ENCODE data around the gene APOL1.

Gene APOL1

DNA sequence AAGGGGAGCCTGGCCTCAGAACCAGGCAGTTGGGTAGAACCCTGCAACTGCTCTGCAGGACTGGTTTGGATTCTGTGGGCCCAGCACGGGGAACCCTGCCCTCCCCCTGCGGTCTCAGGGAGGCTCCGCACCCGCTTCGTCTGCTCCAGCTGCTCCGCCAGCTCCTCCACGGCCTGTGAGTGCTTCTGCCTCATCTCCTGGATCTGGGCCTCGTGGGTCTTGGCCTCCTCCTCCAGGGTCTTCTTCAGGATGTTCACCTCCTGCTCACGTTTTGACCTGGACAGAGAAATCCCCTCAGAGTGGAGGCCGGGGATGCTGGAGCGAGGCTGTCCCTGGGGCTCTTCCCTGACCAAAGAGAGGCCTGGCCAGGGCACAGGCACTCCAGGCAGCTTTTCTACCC, 41.9 kb downstream of the APOL1 start:
- DNase-seq = no peak

DNA sequence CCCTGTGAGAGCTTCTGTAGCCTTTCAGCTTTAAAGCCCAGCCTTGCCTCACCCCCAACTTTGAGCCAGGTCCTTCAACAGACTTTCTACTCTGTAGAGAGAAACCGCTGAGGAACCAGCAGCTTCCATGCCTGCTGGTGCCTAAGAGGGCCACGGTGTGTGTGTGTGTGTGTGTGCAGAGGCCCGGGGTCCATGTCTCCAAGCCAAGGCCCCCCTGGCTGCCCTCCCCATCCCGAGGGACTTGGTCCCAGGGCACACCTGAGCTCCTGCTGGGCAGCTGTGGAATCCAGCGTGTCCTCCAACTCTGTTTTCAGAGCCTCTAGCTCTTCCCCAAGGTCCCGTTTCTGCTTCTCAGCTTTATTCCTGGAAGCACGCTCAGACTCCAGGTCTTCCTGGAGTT, 42.3 kb downstream of the APOL1 start:
- no peak for DNase-seq

DNA sequence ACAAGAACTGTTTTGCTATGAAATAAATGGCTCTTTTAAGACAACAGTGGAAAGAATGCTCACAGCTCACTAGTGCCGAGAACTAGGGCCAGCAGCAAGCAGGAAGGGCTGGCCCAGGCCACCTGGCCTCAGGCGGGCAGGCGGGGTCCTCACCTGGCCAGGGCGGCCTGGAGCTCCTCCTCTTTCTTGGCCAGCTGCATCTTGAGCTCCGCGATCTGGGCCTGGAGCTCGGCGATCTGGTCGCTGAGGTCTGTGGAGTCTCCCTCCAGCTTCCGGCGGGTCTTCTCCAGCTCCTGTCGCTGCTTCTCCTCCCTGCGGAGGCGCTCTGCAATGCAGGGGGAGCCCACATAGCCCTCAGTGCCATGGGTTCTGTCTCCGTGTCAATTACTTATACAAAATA, 43.8 kb downstream of the APOL1 start:
- no peak for DNase-seq

DNA sequence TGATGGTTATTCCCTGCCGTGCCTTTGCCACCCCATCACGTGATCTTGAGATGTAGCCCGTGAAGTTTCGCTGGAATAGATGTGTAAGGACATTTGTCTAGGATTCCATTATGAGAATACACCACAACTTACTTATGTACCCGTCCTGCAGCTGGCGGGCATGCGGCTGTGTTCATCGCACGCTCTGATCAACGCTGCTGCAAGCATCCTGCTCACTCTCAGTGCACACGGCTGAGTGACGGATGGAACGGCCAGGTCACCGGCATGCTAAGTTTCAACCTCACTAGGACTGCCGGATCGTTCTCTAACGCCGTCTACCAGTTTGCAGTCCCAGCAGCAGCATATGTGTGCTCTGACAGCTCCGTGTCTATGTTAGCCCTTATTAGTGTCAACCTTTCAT, 44.6 kb downstream of the APOL1 start:
- DNase-seq = no peak

DNA sequence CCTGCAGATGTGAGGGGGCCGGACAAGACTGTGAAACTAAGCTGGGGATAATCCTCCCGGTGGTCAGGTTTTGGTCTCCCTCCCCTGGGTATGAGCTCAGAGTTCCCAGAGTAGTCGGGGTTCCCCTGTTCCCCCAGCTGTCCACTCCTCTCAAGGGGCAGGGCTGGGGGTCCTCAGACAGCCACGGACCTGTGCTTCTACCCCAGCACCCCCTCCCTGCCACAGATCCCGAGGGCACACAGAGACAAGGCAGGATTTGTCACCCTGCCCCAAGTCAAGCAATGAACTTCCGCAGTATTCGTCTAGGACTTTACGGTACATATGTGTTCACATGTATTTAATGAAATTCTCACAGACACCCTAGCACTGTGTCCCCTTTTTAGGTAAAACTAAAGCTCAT, 45.2 kb downstream of the APOL1 start:
- DNase-seq = no peak

DNA sequence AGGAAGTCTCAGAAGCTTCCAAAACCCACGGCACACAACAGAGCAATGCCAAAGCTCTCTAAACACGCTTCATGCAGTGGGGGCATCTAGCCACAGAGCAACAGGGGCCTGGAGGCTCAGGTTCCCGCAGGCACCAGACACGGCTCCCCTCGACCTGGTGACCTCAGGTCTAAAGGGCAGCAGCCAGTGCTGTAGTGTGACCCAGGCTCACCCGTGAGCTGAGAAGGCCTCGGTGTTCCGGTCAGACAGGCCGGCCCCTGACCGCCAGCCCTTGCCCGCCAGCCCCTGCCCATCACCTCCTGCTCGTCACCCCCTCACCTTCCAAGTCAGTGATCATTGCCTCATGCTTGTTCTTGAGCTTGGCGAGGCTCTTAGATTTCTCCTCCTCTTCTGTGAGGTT, 45.7 kb downstream of the APOL1 start:
- DNase-seq = no peak

DNA sequence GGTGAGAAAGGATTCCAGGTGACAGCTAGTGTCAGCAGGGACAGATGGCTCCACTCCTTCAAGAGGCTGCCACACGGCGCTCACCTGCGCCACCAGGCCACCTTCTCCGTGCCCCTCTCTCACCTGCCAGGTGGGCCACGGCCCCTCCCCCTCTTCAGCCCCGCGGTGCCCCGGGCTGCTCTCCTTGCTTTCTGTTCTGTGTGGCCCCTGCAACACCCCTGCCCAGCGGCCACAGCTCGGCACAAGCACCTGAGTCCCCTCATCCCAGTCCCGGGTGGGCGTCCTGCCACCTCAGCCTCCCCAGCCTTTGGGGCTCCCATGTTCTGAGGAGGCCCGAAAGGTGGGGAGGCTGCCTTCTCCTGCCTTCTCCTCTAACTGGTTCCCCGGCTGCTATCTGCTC, 46.4 kb downstream of the APOL1 start:
- DNase-seq = no peak

DNA sequence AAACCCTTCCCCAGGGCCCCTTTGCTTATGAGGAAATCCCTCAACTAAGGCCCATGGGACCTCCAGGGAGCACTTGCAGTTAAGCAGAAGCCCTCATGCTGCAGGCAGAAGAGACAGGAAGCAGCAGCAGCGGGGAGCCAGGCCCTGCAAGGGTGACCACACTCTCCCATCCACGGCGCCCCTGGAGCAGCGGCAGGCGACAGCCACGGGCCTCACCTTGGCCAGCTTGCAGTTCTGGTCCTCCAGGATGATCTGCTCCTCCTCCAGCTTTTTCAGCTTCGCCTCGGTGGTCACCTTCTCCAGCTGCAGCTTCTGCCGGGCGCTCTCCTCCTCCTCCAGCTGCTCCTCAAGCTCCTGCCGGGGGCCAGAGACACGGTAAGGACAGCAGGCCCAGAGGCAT, 47.0 kb downstream of the APOL1 start:
- no peak for DNase-seq

DNA sequence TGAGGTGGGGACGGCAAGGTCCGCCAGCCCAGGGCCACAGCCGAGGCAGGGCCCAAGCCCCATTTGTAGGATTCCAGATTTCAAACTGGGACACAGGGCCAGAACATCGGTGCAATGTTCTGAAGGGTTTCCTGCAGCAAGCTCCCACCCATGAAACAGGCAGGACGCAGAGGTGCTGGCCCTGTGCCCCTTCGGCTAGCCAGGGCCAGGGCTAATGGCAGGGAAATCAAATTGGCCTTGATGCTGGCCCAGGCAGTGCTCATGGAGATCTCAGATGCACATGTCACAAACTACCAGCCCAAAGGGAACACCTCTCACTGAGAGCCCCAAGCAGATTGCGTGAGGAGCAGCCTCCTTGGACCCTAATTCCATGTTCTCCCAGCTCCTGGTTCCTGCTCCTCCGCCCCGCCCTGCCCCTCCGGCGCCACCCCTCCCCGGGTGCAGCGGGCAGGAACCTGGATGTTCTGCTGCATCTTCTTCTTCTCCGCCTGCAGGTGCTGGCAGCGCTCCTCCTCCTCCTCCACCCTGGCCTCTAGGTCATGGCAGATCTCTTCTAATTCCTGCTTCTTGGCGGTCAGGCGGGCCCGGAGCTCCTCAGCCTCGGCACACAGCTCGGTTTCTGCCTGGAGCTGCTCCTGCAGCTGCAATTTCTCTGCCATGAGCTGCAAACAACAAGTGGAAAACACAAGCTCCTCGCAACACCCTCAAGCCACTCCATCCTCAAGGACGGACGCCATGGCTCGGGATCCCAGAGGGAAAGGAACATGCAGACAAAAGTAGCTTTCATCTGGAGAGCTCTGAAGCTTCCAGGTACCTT, 47.7 kb downstream of the APOL1 start:
- no peak for DNase-seq

DNA sequence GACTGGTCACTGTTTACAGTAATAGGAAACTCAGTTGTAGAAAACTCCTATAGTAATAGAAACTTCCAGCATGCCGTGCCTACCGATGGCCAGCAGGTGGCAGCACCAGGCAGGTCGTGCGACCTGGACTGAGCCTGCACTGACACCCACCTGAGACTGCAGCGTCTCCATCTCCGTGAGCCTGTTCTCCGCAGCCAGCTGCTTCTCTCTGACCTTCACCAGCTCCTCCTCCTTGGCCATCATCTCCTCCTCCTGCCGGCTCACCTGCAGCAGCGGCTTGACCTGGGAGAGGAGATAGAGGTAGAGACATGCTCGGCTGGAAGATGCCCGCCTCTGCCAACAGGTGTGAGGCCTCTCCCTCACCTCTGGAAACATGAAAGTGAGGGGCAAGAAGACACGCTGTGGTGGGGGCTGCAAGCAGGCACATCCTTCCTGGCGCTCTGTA, 48.5 kb downstream of the APOL1 start:
- peak; percentile 77 for DNase-seq

DNA sequence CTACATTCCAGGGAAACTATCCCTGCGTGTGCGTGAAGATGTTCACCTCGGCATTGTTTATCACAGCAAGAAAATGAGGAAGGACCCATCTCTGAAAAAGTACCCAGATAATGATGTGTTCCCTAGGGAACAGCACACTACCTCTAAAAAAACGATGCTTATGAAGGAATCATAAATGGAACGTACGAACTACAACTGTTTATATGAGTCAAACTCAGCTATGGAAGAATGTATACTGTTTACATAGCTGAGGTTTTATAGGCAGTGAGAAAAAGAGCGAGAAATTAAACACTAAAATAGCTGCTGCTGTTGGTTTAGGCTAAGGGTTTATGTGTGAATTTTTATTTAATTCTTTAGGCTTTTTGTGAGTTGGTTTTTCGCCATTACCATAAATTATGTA, 48.9 kb downstream of the APOL1 start:
- no peak for DNase-seq

DNA sequence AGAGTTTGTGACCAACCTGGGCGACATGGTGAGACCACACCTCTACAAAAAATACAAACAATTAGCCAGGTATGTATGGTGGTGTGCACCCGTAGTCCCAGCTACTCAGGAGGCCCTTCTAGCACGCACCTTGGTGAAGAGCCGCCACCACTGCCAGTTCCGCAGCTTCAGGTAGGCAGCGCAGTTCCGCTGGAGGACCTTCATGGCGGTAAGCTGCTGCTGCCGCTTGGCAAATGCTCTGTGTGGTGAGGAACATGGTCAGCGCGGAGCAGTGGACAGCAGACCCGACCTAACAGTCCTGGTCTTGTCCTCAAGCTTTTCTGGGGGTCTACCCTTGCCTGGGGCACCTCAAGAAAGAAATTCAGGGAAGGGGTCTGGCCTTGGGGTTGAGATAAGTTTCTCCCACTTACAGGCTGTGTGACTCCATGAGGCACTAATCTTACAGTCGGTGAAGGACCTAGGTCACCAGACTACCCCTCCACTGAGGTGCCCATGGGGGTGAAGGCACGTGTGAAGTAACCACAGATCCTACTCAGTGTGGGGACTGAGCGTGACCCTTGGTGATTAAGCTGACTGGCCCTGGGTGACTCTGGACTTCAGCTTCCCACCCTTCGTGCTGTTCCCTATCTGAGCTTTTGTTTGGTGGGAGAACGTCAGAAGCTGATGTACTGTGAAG, 49.6 kb downstream of the APOL1 start:
- no peak for DNase-seq

DNA sequence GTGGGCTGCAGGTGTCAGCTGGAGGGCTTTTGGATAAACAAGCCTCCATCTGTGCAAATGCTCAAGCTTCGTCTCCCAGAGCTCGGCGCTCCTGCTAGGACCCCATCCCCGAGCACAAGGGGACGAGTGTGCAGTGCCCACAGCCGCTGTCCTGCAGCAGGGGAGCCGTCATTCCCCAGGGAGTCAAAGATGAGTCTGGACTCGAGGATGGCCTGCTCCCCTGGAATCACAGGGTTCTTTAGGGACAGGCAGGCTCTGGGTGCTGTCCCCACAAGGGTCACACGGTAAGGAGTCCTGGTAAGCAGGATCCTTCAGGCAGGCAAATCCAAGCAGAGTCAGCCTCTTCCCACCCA, 50.2 kb downstream of the APOL1 start:
- DNase-seq = no peak

DNA sequence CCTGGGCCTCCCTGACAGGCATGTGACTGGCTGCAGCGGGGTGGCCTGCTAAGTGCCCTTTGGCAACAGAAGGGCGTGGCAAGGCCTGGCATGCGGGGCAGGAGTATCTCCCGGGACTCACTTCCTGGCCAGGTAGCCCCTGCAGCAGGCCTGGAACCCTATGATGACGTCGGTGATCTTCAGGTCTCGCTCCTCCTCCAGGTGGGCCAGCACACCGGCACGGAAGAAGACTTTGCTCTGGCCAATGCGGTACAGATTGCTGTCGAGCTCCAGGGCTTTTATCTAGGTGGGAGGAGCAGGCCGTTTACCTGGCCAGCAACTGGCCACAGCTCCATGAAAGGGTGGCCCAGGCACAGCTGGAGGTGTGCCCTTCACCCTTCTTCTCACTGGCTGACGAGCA, 50.9 kb downstream of the APOL1 start:
- DNase-seq = no peak

DNA sequence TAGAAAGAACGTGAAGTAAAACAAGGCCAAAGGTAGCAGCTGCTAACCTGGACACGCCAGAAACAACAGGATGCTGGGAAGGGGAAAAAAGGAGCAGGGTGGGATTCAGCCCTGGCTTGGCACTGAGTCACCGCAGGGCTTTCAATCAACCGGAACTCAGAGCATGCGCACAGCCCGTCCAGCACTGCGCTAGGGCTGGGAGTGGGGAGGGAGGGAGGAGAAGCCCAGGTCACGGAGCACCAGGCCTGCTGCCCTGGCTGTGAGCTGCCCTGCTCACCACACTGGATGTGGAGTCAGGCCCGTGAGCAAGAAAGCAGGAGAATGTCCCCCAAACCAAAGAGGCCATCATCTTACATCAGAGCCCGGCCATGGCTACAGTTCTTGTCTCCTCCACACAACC, 51.5 kb downstream of the APOL1 start:
- DNase-seq = no peak

DNA sequence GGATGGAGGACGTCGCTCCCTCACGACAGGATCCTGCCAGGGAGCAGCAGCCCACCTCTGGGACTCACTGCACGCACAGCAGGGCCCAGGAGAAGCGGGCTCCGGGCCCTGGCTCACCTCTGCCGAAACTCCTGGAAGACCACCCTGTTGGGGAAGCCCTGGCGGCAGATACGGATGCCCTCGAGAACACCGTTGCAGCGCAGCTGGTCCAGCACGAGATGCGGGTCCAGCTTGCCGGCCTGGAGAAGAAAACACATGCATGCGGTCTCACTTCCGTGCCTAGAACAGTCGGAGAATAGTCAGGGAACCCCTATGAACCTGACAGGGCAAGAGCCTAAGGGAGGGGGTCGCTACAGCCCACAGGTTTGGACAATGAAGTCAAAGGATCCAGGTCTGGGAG, 52.9 kb downstream of the APOL1 start:
- no peak for DNase-seq

DNA sequence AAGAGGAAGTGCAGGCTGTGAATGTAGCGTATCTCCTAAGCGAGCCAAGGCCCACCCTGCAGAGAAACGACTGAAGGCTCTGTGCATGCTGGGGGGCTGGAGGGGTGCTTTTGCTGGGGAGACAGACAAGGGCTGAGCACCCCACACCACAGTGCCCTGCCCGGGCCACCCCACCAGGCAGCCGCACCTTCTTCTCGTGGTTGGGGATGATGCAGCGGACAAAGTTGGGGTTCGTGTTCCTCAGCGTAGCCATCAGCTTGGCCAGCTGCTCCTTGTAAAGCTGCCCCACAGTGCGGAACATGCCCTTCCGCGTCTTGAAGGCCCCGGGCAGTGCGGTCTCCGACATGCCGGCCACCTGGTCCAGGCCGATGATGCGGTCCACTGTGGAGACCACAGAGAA, 53.3 kb downstream of the APOL1 start:
- DNase-seq = no peak

DNA sequence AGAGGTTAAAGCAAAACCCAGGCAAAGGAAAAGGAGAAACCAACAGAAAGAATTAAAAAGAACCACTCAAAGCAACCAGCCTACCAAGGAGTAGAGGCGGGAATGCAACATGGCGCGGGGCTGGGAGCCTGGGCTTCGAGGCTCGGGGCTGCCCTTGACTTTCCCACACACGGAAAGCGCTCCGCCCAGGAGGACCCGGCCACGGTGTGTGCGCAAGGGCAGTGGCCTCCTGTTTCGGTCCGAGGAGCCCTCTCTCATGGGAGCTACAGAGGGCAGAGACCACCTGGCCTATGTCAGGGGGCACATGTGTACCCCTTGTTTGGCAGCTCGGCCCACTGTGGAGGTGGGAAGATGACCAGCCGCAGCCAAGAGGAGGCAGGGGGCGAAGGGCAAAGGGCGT, 55.9 kb downstream of the APOL1 start:
- no peak for DNase-seq

DNA sequence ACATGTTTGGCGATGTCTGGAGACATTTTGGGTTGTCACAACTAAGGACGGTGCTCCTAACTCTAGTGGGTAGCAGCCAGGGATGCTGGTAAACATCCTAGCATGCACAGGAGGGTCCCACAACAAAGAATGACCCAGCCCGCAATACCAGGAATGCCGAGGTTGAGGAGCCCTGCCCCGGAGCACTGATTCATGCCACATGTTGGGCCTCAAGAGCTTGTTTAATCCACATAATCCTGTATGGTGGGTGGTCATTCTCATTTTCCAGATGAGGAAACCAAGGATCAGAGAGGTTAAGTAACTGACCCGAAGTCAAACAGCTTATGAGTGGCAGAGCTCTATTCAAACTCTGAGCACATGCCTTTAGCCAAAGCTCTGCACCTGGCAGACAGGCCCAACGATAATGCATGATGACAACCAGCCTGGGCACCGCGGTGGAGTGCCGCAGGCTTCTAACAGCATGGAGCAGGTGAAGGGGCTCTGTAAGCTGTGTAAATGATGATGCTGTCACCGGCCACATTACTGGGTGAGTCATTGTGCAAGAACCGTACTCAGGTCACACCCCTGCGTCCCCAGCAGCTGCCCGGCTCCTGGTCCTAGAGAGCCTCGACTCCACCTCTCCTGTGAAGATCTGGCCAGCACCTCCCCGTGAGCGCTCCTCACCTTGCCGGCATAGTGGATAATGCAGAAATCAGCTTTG, 58.6 kb downstream of the APOL1 start:
- DNase-seq = no peak

DNA sequence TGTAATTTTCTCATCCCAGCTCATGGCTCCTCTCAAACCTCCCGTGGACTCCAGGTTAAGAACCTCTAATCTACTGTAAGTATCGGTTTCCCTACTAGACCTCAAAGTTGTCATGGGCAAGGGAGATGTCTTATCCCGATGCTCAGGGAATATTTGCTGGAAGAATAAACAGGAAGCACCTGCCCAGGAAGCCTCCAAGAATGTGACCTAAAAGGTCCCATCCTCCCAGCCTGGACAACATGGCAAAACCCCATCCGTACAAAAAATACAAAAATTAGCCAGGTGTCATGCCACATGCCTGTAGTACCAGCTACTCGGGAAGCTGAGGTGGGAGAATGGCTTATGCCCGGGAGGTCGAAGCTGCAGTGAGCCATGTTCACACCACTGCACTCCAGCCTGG, 62.4 kb downstream of the APOL1 start:
- DNase-seq = no peak

DNA sequence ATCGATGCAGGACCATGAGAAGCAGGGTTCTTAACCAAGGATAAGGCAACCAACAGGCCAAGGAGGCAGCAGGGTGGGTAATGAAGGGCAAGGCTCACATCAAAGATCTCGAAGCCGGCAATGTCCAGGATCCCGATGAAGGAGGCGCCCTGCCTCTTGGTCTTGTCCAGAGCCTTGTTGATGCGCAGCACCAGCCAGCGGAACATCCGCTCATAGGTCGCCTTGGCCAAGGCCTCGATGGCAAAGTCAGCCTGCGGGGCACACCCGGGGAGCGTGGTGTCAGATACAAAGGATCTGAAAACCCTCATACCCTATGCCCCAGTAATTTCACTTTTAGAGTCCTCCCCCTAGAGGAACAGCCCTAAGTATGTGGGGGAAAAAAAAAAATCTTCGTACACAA, 63.5 kb downstream of the APOL1 start:
- DNase-seq = no peak
